ENCODE results near the gene ZNF516.
A peak's percentile ranks its signal among the peaks of the same experiment; 100 is the strongest.

The ZNF516 gene

DNA sequence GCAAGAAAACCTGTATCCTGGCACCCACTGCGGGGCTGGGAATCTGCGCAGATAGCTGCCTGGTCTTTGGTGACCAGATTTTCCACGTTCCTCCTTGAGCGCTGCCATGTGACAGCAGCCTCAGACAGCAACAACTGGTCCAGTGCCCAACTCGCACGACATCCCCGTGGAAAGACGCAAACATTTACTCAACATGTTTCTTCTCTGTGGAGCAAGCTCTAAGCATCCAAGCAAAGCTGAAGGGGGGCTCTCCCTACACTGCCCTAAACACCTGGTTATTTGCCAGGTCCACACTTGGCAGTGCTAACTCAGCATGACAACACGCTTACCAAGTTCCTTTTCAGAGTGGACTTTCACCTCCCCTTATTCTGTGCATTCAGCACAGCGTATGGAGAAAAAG is 11.3 kb downstream of the ZNF516 start:
- TF ChIP-seq, protein P1, sequence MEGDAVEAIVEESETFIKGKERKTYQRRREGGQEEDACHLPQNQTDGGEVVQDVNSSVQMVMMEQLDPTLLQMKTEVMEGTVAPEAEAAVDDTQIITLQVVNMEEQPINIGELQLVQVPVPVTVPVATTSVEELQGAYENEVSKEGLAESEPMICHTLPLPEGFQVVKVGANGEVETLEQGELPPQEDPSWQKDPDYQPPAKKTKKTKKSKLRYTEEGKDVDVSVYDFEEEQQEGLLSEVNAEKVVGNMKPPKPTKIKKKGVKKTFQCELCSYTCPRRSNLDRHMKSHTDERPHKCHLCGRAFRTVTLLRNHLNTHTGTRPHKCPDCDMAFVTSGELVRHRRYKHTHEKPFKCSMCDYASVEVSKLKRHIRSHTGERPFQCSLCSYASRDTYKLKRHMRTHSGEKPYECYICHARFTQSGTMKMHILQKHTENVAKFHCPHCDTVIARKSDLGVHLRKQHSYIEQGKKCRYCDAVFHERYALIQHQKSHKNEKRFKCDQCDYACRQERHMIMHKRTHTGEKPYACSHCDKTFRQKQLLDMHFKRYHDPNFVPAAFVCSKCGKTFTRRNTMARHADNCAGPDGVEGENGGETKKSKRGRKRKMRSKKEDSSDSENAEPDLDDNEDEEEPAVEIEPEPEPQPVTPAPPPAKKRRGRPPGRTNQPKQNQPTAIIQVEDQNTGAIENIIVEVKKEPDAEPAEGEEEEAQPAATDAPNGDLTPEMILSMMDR (IDR thresholded peaks at IDR 0.05; ENCODE audit: low read depth, low read length): no peak

DNA sequence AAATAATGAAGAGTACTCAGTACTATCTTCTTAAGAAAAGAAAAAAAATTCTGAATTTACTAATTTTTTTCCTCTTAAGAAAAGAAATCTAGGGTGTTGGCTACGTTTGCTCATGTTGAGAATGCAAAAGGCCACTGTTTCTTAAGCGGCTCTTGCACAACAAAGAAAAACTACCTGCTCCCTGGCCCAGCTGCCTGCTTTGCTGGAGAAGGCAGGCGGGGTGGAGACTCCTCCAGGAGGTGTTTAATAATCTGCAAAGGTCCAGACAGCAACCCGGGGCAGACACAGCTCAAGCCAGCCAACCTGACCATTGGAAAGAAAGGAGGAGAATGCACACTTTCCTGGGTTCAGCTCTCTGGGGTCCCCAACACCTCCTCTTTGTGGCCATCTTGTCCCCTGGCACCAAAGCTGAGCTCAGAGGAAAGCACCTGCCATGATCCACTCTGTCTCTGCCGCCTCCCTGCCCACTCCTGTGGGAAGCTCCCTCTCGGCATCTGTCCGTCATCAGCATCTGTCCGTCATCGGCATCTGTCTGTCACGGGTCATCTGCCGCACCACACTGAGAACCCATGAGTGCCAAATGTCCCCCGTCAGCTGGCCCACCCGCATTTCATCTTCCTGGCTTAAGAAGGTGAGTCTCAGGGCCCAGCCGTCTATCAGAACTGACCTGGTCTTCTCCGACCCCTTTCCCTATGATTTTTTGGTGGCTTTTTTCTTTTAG is 11.9 kb downstream of the ZNF516 start:
- TF ChIP-seq, protein P1 (IDR thresholded peaks at IDR 0.05; ENCODE audit: low read depth, low read length): no peak

More for the DNA sequence above, 11.3 kb downstream of the ZNF516 start:
- DNase-seq (ENCODE audit: extremely low read depth, low read depth): no peak

DNA sequence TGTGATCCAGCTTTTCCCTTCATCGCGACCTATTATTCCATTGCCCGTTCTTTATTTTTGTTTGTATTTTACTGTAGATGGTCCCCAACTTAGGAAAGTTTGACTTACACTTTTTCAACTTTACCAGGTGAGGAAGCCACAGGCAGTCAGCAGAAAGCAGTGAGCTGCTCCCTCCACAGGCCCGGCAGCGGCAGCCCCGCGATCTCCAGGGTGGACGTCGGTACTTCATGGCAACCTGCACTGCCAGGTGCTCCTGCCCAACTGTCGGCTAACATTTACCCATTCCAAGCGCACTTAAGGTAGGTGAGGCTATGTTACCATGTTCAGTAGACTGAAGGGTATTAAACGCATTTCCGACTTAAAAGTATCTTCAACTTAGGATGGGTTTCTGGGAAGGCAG is 12.8 kb downstream of the ZNF516 start:
- no peak for DNase-seq (ENCODE audit: extremely low read depth, low read depth)
- TF ChIP-seq, protein P1 (IDR thresholded peaks at IDR 0.05; ENCODE audit: low read depth, low read length): no peak

More for the DNA sequence above, 11.9 kb downstream of the ZNF516 start:
- no peak for DNase-seq (ENCODE audit: extremely low read depth, low read depth)

DNA sequence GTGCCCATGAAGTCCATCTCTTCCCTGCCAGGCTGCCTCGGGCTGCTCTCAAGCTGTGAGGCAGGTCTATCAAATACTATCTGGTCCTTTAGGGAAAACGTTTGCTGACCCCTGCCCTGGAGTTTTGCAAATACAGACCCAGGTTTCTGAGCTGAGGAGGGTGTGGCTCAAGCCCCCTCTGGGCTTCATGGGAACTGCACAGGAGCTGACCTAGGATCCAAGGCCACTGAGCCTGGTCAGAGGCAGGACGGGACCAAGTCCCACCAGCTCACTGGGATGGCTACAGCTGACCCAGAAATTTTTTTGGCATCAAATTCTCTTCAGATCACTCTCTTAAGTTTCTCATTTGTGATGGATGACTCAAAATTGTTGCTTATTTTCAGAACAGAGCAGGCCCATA is 14.1 kb downstream of the ZNF516 start:
- no peak for DNase-seq (ENCODE audit: extremely low read depth, low read depth)
- TF ChIP-seq, protein P1 (IDR thresholded peaks at IDR 0.05; ENCODE audit: low read depth, low read length): no peak; the same call in none of the 2 replicates

DNA sequence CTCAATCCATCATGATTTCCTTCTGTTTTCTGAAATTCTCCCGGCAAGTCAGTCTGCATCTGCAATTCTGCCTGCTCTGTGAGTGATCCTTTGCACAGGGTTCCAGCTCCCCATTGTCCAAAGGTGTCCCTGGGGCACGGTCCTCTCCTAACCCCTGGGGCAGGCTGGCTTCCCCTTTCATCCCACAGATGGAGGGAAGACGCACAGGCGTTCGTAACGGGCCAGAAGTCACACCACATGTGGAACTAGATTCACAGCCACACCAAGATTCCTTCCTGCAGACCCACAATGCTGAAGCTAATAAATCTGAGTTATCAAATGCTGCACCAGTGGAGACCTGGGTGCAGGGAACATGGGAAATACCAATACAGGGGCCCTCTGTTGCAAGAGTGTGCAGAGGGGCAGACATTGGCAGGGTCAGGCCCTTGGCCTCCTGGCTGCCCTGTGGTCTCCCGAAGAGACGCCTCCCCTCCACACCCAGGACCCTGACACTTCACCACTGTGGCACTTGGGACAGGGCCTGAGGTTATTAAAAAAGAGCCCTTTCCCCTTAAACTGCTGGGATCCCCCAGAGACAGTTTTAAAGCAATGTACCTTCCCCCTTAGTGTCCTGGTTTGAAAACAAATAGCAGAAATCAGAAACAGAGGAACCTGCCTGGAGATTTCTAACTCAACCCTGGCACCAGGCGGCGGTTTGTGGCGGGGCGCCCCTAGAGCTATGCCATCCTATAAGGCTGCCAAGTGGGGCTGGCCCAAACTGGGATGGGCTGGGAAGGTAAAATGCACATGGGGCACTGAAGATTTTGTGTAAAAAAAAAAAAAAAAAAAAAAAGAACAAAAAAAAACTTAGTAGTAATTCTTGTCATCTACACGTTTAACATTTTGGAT is 15.4 kb downstream of the ZNF516 start:
- TF ChIP-seq, protein P1 (IDR thresholded peaks at IDR 0.05; ENCODE audit: low read depth, low read length): no peak
- DNase-seq (ENCODE audit: extremely low read depth, low read depth): no peak

DNA sequence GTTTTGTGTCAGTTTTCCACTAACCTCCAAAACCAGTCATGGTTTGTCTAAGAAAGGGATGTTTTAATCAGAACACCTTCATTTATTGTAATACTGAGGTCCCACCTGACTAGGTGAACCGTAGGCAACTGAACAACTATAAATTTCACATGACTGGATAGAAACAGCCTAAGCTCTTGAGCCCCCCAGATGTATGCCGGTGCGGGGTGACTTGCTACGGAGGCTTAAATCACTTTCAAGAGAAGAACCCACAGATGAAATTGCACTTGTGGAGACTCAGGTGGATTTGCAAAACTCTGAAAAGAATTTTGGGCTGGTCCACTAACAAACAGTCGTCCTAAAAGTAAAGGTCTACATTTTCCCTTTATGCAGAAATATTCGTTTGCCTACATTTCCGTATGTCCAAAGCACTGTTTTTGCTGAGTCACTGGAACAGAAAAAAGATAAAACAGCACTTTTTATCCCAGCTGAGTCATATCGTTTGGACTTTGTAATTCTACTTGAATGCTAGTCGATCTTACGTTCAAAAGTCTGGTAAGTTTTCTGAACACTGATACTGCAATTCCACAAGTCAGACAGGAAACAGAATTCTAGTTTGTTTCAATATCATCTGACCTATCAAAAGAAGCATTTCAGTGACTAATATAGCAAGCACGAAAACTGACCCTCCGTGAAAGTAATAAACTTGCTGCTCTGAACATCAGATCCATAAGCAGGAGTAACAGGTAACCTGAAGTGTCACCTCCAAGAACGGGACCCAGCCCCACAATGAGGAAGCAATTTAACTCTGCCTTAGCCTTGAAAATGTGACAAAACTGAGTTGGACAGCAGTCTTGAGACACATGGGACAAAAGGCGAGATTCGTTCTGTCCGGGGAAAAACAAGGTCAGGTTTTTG is 18.1 kb downstream of the ZNF516 start:
- DNase-seq (ENCODE audit: extremely low read depth, low read depth): peak; percentile 74
- TF ChIP-seq, protein P1 (IDR thresholded peaks at IDR 0.05; ENCODE audit: low read depth, low read length): no peak

All from AG09319 (cell line).